CMK (cell line): ENCODE measurements around the gene PITHD1.
"Not testable (repeated sequence)": the region's sequence is repeated elsewhere in the genome, so short reads cannot be mapped to it uniquely, and the experiment has no call there.

Source experiments
- DNase-seq: peaks from one replicate; pipeline ENCODE4 v3.0.0-alpha.2; 2010; ENCODE audit warnings: low read depth

The PITHD1 gene

GRCh38 chr1:23774174-23774880 is 3.9 kb upstream of the PITHD1 start:
- DNase-seq = no peak

DNA sequence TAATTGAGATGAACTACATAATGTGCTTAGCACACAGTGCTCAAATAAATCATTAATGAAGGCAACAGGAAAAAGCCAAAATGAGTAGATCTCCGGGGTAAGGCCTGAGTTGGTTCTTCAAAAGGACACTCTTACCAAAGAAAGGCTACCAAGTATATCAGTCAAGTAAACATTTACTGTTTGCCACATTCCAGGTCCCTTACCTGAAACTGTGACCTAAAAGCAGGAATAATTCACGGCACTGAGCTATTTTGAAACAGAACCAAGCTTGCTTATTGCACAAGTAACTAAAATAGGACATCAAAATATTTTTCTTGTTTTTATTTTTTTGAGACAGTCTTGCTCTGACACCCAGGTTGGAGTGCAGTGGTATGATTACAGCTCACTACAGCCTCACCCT is 2.0 kb upstream of the PITHD1 start:
- DNase-seq = no peak

DNA sequence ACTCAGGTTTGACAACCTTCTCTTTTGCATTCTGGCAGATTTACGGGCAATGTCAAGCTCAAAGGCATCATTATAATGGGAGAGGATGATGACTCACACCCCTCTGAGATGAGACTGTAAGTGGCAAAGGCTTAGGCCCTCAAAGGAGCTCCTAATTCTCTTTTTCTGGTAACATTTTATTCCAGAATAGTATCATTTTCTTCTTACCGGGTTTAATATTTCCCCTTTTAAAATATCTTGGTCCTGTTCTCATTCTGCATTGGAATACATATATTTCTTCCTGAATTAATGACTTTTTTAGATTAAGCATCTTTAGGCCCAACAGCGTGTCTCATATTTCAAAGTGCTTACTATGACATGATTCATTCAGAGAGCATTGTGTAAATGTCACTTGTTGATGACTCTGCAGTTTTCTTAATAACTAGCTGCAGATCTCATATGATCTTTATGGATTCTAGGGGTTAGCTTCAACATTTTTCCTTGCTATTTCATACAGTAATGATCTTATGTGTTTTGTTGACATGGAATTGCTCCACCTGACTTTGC is 1.7 kb downstream of the PITHD1 start:
- no peak for DNase-seq

DNA sequence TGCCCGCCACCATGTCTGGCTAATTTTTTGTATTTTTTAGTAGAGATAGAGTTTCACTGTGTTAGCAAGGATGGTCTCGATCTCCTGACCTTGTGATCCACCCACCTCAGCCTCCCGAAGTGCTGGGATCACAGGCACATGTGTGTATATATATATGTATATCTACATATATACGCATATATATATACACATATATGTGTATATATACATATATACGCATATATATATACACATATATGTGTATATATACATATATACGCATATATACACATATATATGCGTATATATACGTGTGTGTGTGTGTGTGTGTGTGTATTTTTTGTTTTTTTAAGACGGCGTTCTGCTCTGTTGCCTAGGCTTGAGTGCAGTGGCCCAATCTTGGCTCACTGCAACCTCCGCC is 4.9 kb downstream of the PITHD1 start:
- DNase-seq = not testable (repeated sequence)

DNA sequence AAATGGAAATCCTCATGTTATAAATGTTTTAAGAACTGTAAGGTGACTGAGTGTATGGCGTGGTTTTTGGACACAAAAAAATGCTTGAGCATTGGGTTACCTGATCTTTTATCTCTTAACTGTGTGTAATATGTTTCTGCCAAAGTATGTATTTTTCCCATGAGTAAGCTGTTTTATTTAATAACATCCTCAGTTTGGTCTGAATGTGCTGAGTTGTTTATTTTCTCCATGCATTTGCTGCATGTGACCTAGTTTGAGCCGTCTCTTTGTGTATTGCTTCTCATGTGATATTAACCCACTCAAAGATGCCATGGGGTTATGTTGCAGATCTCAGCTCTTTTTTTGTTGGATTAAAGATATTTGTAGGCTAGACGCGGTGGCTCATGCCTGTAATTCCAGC is 6.6 kb downstream of the PITHD1 start:
- no peak for DNase-seq

DNA sequence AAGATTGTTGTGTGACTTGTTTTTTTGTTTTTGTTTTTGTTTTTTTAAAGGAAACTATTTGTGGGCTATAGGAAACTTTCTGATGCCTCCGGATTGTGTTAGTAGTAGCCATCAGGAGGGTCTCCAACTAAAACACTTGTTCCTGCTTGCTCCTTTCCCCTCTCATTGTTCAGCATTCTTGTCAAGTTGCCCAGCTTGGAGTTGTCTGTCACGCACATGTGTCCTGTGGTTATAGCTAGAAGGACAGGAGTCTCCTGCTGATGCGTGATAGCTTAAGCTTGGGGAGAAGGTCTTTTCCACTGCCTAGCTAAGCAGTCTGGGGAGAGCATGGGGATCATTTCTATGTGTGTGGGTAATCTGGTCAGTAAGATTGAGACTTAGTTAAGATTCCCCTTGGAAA is 9.5 kb downstream of the PITHD1 start:
- no peak for DNase-seq

DNA sequence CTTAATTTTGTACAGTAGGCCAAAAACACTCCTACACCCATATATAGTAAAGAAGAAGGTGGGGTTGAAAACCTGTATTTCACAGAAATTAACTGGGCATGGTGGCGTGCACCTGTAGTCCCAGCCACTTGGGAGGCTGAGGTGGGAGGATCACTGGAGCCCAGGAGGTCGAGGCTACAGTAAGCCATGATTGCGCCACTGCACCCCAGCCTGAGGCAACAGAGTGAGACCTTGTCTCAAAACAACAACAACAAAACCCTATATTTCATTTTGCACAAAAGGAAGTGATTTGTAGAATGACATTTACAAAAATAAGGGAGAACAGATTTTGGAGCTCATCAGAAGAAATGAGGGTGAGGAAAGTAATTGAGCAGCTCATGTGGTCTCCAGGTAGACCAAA is 10.5 kb downstream of the PITHD1 start:
- DNase-seq = no peak

DNA sequence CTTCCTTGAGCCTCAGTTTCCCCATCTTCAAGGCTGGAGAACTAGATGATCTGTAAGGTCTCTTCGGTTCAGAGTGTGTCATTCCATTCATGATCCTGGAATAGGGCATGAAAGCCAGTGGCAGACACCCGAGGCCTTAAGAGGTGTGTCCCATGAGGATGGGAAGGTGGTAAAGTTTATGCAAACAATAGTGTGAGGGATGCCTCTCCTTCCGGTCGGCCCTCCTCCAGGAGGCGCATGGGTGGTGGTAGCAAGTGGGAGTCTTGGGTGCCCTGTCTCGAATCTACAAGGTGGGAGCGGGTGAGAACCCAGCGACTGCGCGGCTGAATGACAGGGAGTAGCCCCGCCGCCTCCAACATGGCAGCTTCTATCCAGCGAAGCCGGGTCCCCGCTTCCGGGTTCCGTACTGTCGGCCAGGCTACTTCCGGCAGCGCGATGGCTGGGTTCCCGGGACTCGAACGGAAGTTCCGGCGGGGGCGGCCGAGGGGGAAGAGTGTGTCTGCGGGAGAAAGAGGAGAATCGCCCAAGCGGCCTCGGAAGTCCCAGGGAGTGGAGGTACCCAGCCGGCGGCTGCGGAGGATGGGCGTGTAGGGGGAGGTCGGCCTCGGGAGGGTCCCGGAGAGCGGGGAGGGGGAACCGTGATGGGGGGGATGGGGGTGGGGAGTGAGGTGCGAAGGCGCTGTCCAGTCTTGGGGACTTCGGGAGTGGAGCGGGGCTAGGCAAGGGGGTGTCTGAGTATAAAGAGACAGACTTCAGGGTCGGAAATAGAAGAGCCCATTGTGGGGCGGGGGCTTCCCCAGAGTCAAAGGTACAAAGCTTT is 12.7 kb downstream of the PITHD1 start, which contains the start of gene LYPLA2:
LYPLA2 (plus strand) TSS at position 450 of the 820 bp plus-strand sequence. CDS start 1,538 bp downstream, outside the sequence.
- DNase-seq = peak; percentile 88

DNA sequence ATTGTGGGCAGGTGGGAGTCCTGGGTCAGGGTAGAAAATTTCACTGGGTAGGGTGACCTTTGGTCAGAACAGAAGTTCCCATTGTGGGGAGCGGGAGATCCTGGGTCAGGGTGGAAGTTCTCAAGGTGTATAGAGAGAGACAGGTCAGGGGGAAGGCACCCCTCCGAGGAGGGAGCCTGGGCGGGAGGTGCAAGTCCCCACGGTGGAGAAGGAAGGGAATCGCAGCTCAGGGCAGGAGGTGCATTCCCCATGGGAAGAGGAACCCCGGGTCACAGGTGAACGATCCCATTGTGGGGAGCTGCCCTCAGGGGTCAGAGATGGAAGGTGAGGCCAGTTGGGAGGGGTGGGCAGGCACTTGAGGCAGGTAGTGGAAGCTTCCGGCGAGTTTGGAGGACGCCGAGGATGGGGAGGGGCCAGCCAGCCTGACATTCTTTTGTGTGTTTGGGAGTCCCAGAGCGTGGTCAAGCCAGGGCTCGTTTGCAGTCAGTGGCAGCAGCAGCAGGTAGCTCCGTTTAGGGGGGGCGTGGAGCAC is 13.4 kb downstream of the PITHD1 start:
- no peak for DNase-seq

DNA sequence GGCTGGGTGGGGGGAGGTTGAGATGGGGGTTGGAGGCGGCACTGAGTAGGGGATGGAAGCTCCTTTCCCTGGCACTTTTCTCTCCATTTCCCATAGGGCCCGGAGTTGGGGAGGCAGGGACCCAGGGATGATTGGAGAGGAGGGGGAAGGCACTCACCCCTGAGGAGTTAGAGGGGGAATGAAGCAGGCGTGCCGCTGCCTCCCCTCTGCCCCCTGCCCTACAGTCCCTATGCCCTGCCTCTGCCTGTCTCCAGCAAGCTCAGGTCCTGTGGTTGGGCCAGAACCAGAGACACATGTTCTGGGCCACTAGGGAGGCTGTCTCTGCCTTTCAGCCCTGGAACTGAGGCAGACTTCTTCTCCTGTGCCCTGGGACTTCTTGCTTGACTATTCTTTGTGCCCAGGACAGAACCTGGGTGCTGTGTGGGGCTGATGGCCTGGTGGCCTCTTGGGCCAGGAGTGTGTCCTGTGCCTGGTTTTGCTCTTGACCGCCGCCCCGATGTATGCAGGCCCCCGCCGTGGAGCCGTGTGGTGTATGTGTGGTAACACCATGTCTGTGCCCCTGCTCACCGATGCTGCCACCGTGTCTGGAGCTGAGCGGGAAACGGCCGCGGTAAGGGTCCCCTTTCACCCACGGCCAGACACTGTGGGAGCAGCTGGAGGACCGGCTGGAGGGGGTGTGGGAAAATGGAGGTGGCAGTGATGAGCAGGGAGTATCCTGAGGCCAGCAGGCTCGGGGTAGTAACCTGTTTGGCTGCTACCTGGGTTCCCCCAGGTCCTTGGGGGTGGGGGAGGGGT is 14.1 kb downstream of the PITHD1 start:
- no peak for DNase-seq

- DNase-seq = no peak
Observed at GRCh38 chr1:23793018-23793781, 15.0 kb downstream of the PITHD1 start.

DNA sequence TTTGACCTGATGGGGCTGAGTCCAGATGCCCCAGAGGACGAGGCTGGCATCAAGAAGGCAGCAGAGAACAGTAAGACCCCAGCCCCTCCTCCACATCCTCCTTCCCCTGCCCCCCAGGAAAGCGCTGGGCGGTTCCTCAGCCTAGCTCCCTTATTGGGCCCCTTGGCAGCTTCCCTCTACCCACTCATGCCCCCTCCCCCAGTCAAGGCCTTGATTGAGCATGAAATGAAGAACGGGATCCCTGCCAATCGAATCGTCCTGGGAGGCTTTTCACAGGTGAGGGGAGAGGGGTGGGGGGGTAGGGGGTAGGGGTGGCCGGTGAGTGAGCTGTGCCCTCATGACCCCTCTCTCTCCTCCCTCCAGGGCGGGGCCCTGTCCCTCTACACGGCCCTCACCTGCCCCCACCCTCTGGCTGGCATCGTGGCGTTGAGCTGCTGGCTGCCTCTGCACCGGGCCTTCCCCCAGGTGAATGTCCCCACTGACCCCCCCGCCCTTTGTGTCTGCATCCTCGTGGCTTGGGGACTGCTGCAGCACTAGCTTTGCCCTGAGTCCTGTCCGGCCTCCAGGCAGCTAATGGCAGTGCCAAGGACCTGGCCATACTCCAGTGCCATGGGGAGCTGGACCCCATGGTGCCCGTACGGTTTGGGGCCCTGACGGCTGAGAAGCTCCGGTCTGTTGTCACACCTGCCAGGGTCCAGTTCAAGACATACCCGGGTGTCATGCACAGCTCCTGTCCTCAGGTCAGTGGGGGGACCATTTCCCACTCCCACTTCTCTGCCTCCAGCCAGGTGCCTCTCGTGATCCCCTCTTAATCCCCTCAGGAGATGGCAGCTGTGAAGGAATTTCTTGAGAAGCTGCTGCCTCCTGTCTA is 15.9 kb downstream of the PITHD1 start:
- no peak for DNase-seq

GRCh38 chr1:23794732-23795182 is 16.5 kb downstream of the PITHD1 start:
- not testable (repeated sequence) for DNase-seq

GRCh38 chr1:23795676-23796465 is 17.7 kb downstream of the PITHD1 start:
- no peak for DNase-seq

DNA sequence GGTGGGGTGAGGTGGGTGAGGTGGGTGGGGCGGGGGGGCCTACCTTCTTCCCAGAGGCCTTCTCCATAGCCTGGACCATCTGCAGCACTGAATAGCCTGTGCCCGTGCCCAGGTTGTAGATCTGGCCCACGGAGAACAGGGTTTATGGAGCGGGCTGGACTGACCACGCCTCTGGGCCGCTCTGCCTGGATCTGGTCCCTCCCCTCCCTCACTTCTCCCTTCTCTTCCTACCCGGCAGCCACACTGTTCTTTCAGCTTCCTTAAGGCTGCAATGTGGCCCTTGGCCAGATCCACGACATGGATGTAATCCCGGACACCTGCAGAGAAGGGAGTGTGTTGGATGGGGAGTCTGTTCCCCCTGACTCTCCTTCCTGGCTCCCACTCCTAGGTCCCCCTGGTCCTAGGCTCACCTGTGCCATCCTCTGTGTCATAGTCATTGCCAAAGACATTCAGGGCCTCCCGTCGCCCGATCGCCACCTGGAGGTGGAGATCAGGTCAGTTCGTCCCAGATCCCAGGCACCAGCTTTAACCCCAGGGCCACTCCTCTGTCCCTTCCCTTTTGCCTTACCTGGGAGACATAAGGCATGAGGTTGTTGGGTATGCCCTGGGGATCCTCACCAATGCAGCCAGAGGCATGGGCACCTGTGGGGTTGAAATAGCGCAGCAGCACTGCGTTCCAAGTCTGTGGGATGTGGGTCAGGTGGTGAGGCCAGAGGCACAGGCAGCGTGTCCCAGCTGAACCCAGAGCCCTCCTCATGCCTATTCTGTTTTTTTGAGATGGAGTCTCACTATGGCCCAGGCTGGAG is 18.5 kb downstream of the PITHD1 start:
- no peak for DNase-seq

GRCh38 chr1:23797478-23798448 is 19.5 kb downstream of the PITHD1 start:
- no peak for DNase-seq

DNA sequence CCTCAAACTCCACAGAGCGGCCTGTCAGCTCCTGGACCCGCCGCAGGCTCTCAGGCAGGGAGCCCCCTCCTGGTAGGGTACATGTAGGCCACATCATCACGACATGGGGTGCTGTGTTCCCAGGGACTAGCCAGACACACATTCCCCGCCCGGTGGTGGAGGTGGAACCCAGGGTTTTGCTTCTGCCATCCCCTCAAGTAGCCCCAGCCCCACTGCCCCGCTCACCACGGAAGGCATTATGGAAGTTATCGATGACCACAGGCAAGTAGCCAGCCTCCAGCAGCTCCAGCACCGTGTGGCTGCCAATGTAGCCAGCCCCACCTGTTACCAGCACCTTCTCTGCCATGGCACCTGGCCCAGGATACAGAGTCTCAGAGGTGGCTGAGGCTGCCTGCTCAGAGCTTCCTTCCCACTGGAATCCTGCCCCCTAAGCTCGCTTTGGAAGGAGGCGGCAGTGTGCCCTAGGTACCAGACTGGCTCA is 20.5 kb downstream of the PITHD1 start:
- no peak for DNase-seq
